H1 (cell line): ENCODE data around the gene CDH16. TPM values are rescaled to one million over a fixed set of nuclear protein-coding genes. Genes with fewer than 3 reads are reported as not detected.

Experiments used
- CHD7 ChIP-seq: fragments of 300-600 bp; sonication (generic); IDR thresholded peaks from 2 replicates; pipeline ENCODE4 v1.7.1; 2012; ENCODE audit warnings: low read length, moderate library complexity, mild to moderate bottlenecking, inconsistent platforms; ENCODE audit not compliant: insufficient replicate concordance
- CREB1 ChIP-seq: IDR thresholded peaks from 2 replicates; pipeline ENCODE4 v1.6.1; 2012; ENCODE audit warnings: inconsistent platforms
- JUN ChIP-seq: IDR thresholded peaks from 2 replicates; pipeline ENCODE4 v1.6.1; 2011; ENCODE audit warnings: low read depth, mild to moderate bottlenecking, improper control_type of control experiment, low read length
- PHF8 ChIP-seq: fragments of 200-600 bp; sonication (generic); conservative IDR thresholded peaks from 2 replicates; pipeline ENCODE4 v1.7.1; 2012; ENCODE audit warnings: low read depth, mild to moderate bottlenecking, inconsistent platforms, low read length, moderate library complexity
- SIN3A ChIP-seq, 2 experiments: IDR thresholded peaks in 1 of 2; conservative IDR thresholded peaks in 1 of 2; 2 replicates each; pipeline ENCODE4 v1.6.1; 2011 to 2012; ENCODE audit warnings: low read length in 2 of 2, improper control_type of control experiment in 1 of 2, low read depth in 1 of 2, mild to moderate bottlenecking in 1 of 2
- SP1 ChIP-seq: IDR thresholded peaks from 2 replicates; pipeline ENCODE4 v1.6.1; 2011; ENCODE audit warnings: low read depth, low read length
- SP4 ChIP-seq: IDR thresholded peaks from 2 replicates; pipeline ENCODE4 v1.6.1; 2012; ENCODE audit warnings: low read length, inconsistent platforms
- SUZ12 ChIP-seq: fragments of 200-600 bp; sonication (generic); IDR thresholded peaks from 2 replicates; pipeline ENCODE4 v1.6.1; 2012; ENCODE audit warnings: mild to moderate bottlenecking, inconsistent platforms, low read length, moderate library complexity, mixed read lengths
- TBP ChIP-seq: IDR thresholded peaks from 2 replicates; pipeline ENCODE4 v1.6.1; 2011; ENCODE audit warnings: low read depth, low read length, improper control_type of control experiment
- USF2 ChIP-seq: IDR thresholded peaks from 2 replicates; pipeline ENCODE4 v1.6.1; 2011; ENCODE audit warnings: low read length, improper control_type of control experiment
- polyA plus RNA-seq, 7 experiments: library from polyadenylated mRNA; depleted of rRNA in 3 of 7; stranded (reverse) in 5 of 7; unstranded in 2 of 7; fragments of >200 nt in 5 of 7; fragments of 200-250 nt in 2 of 7; gene quantifications; 1 replicate in 5 of 7; 2 replicates in 1 of 7; 4 replicates in 1 of 7; pipeline versions ENCODE4 v1.2.1 to v1.2.3, GENCODE V29; 2011 to 2013; ENCODE audit warnings: missing spikeins in 2 of 7, mixed read lengths in 2 of 7
- total RNA-seq: library from RNA; stranded (reverse); fragmentation: NEBNext Ultra II Directional; extraction: Animal tissue kit (Norgen Biotek cat#: 25700); gene quantifications from 2 replicates; pipeline ENCODE4 v1.2.1, GENCODE V29; 2021
- TF ChIP-seq, protein P1 (sequence below): IDR thresholded peaks from 2 replicates; pipeline ENCODE4 v1.6.1; 2012; ENCODE audit warnings: inconsistent platforms

CDH16 gene
- total and polyA plus RNA-seq, 2 of the 8 experiments (the other 6 are each of a cell fraction or from before 2014, with no cell fraction given), result not detected

DNA sequence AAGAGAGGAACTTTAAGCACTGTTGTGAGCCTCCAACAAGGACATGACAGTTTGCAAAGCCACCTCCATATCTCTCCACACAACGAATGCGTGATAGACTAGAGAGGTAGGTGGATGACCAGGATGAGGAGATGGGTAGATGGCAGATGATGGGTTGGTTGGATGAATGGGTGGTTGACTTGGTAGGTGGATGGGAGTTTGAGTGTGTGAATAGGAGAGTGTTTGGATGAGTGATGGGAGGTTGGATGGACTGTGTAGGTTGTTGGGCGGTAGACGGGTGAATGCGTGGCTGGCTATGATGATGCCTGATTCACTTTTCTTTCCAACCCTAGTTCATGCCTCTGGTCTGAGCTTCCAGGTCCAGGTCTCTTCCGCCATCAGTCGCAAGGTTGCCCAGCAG, 4.1 kb downstream of the CDH16 start (continued):
- TF ChIP-seq CHD7 (no peak), SUZ12 (no peak), PHF8 (no peak), JUN (no peak), SP4 (no peak), SIN3A (conservative IDR thresholded peaks at IDR 0.05 in 1 of 2, IDR thresholded peaks at IDR 0.05 in 1 of 2; ENCODE audit: low read depth in 1 of 2, low read length in 2 of 2) (no peak), SP1 (no peak), USF2 (no peak), CREB1 (no peak), TBP (no peak)
- TF ChIP-seq, protein P1, sequence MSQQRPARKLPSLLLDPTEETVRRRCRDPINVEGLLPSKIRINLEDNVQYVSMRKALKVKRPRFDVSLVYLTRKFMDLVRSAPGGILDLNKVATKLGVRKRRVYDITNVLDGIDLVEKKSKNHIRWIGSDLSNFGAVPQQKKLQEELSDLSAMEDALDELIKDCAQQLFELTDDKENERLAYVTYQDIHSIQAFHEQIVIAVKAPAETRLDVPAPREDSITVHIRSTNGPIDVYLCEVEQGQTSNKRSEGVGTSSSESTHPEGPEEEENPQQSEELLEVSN, result no peak
